CD14-positive monocyte (primary cell): ENCODE data around the gene AP5B1. TPM values are rescaled to one million over a fixed set of nuclear protein-coding genes. Genes with fewer than 3 reads are reported as not detected.

ENCODE experiments used
- DNase-seq, 3 donors: peaks; one replicate each; pipeline ENCODE4 v3.0.0-alpha.2; 2011 to 2022
- H2AFZ ChIP-seq: 2 replicates; pipeline ENCODE4 v1.6.0; 2012; ENCODE audit warnings: mild to moderate bottlenecking, low read depth, low read length, inconsistent platforms; ENCODE audit not compliant: insufficient read depth, poor library complexity, severe bottlenecking
- H3K27ac ChIP-seq, 2 donors: 1 replicate in 1 of 2; 2 replicates in 1 of 2; pipeline ENCODE4 v1.5.1; 2012 to 2013; ENCODE audit warnings: low read length in 2 of 2, control low read depth in 1 of 2, inconsistent platforms in 1 of 2, low read depth in 1 of 2, mild to moderate bottlenecking in 1 of 2
- H3K27me3 ChIP-seq, 2 donors: one replicate each; pipeline versions ENCODE4 v1.6.0 to v1.6.1; 2011 to 2013; ENCODE audit warnings: low read length in 2 of 2; ENCODE audit not compliant: control insufficient read depth in 2 of 2, insufficient read depth in 2 of 2
- H3K36me3 ChIP-seq, 2 donors: replicated peaks in 1 of 2; 1 replicate in 1 of 2; 2 replicates in 1 of 2; pipeline versions ENCODE4 v1.5.1 to v1.6.1; 2012 to 2013; ENCODE audit warnings: low read length in 2 of 2, control low read depth in 1 of 2, inconsistent platforms in 1 of 2, mild to moderate bottlenecking in 1 of 2; ENCODE audit not compliant: insufficient read depth in 2 of 2, control insufficient read depth in 1 of 2
- H3K4me1 ChIP-seq, 2 donors: 1 replicate in 1 of 2; 2 replicates in 1 of 2; pipeline versions ENCODE4 v1.5.1 to v1.6.1; 2012 to 2013; ENCODE audit warnings: low read length in 2 of 2, control low read depth in 1 of 2, inconsistent platforms in 1 of 2, mild to moderate bottlenecking in 1 of 2, moderate library complexity in 1 of 2; ENCODE audit not compliant: insufficient read depth in 2 of 2, control insufficient read depth in 1 of 2
- H3K4me2 ChIP-seq: replicated peaks from 2 replicates; pipeline ENCODE3; 2012; ENCODE audit warnings: low read length, moderate library complexity, mild to moderate bottlenecking; ENCODE audit not compliant: poor library complexity, severe bottlenecking; ENCODE audit errors: extremely low read depth
- H3K4me3 ChIP-seq, 3 experiments: fragments of 200-600 bp in 1 of 3; sonication (generic) in 1 of 3; replicated peaks in 1 of 3; 1 replicate in 2 of 3; 2 replicates in 1 of 3; pipeline ENCODE4 v1.5.1; 2011 to 2013; ENCODE audit warnings: low read length in 3 of 3, mild to moderate bottlenecking in 3 of 3, control low read depth in 2 of 3, low read depth in 2 of 3, inconsistent platforms in 1 of 3, moderate library complexity in 1 of 3
- H3K79me2 ChIP-seq: 2 replicates; pipeline ENCODE4 v1.6.0; 2012; ENCODE audit warnings: mild to moderate bottlenecking, control low read depth, inconsistent platforms, low read length, moderate library complexity; ENCODE audit not compliant: insufficient read depth
- H3K9ac ChIP-seq: 2 replicates; pipeline ENCODE4 v1.6.0; 2017; ENCODE audit warnings: low read length, mild to moderate bottlenecking; ENCODE audit not compliant: insufficient read depth, poor library complexity, severe bottlenecking
- H3K9me3 ChIP-seq, 2 donors: replicated peaks in 1 of 2; 1 replicate in 1 of 2; 2 replicates in 1 of 2; pipeline versions ENCODE4 v1.5.1 to v1.6.1; 2012 to 2013; ENCODE audit warnings: low read length in 2 of 2, control low read depth in 1 of 2; ENCODE audit not compliant: control insufficient read depth in 1 of 2, insufficient read depth in 1 of 2
- H4K20me1 ChIP-seq: 2 replicates; pipeline ENCODE4 v1.6.0; 2012; ENCODE audit warnings: mild to moderate bottlenecking, low read length, control low read depth, moderate library complexity; ENCODE audit not compliant: insufficient read depth
- H3K27ac Mint-ChIP-seq, 7 donors: one replicate each; pipeline ENCODE4 v1.8.0; 2020; ENCODE audit warnings: mild to moderate bottlenecking in 7 of 7, mixed read lengths in 7 of 7, moderate library complexity in 6 of 7, inconsistent platforms in 2 of 7
- H3K27me3 Mint-ChIP-seq, 3 donors: one replicate each; pipeline ENCODE4 v1.8.0; 2021 to 2022; ENCODE audit warnings: low read depth in 3 of 3, mild to moderate bottlenecking in 3 of 3, mixed read lengths in 3 of 3, moderate library complexity in 3 of 3, inconsistent platforms in 1 of 3
- H3K36me3 Mint-ChIP-seq, 2 donors: one replicate each; pipeline ENCODE4 v1.8.0; 2020; ENCODE audit warnings: mixed read lengths in 2 of 2, inconsistent platforms in 1 of 2, mild to moderate bottlenecking in 1 of 2
- H3K4me1 Mint-ChIP-seq: one replicate; pipeline ENCODE4 v1.8.0; 2020; ENCODE audit warnings: mild to moderate bottlenecking, mixed read lengths
- H3K4me3 Mint-ChIP-seq, 2 donors: one replicate each; pipeline ENCODE4 v1.8.0; 2020; ENCODE audit warnings: mild to moderate bottlenecking in 2 of 2, mixed read lengths in 2 of 2, moderate library complexity in 1 of 2
- H3K9me3 Mint-ChIP-seq, 7 donors: one replicate each; pipeline ENCODE4 v1.8.0; 2020 to 2022; ENCODE audit warnings: mixed read lengths in 7 of 7, mild to moderate bottlenecking in 6 of 7, moderate library complexity in 6 of 7, inconsistent platforms in 2 of 7
- WGBS: methylation state at CpG from one replicate; pipeline ENCODE4 v1.1.5; 2013; ENCODE audit warnings: missing lambda C conversion rate; ENCODE audit not compliant: insufficient coverage; 5-methylcytosine and 5-hydroxymethylcytosine counted together
- intact Hi-C, 2 donors: fragments of 100-400 bp; cut with micrococcal nuclease; formaldehyde crosslinking; loops; one replicate each; pipeline versions ENCODE4 v1.15.0 to v1.15.1; 2023
- polyA plus RNA-seq, 3 donors: library from polyadenylated mRNA; depleted of rRNA in 1 of 3; unstranded in 2 of 3; stranded (reverse) in 1 of 3; fragments of 300-500 nt in 2 of 3; fragments of >200 nt in 1 of 3; fragmentation: Illumina TruSeq in 2 of 3; gene quantifications; 1 replicate in 2 of 3; 2 replicates in 1 of 3; pipeline ENCODE4 v1.2.3, GENCODE V29; 2012 to 2021
- TF ChIP-seq, protein P1 (sequence below): fragments of 200-600 bp; IDR thresholded peaks from one replicate; pipeline ENCODE4 v1.8.0; 2022; ENCODE audit warnings: antibody characterized with exemption, mild to moderate bottlenecking

The AP5B1 gene
- polyA plus RNA-seq, 3 donors: 33.7 to 46.4 (median 35.1) TPM

DNA sequence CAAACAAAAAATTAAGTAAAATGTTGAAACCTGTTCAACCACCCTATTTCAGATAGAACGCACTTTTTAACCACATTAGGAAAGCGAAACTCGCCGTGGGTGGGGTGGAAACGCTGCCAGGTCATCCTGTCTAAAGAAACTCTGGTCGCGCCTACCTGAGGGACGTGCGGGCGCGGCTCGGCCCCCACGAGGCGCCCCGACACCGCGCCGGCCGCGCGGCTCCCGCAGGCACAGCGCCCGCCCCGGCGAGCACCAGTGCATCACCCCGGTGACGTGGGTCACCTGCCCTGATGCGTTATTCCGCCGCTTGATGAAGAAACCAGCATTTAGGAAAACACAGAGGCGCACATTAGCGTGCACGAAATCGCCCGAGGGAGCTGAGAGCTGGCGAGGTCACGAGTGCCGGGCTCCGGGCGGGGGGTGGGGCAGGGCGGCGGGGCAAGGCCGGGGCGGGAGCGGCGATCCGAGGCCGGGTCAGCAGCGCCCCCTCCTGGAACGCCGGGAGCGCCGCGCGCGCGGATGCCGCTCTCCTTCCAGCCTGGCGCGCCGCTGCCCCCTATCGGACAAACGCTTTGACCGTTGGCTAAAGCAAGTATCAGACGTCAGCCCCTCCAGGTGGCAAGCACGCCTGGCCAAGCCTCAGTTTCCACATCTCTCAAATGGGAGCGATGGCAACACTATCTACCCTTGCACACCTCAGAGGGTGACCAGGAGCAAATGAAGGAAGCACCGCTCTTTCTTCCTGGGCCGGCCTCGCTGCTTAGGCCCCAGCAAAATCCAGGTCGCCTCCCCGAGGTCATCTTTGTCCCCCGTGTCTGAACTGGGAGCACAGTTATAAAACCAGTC is 37.3 kb upstream of the AP5B1 start:
- H4K20me1 ChIP-seq: no peaks in the 10 kb centered on the region
- H3K36me3 ChIP-seq: peaks cover 0 to 5% of the 10 kb centered on the region in 2 donors
- H3K27ac Mint-ChIP-seq: peak overlapping the region; percentile 72 to 88 (median 83)
- peak overlapping the region; percentile 70 for H3K9ac ChIP-seq
- TF ChIP-seq, protein P1, sequence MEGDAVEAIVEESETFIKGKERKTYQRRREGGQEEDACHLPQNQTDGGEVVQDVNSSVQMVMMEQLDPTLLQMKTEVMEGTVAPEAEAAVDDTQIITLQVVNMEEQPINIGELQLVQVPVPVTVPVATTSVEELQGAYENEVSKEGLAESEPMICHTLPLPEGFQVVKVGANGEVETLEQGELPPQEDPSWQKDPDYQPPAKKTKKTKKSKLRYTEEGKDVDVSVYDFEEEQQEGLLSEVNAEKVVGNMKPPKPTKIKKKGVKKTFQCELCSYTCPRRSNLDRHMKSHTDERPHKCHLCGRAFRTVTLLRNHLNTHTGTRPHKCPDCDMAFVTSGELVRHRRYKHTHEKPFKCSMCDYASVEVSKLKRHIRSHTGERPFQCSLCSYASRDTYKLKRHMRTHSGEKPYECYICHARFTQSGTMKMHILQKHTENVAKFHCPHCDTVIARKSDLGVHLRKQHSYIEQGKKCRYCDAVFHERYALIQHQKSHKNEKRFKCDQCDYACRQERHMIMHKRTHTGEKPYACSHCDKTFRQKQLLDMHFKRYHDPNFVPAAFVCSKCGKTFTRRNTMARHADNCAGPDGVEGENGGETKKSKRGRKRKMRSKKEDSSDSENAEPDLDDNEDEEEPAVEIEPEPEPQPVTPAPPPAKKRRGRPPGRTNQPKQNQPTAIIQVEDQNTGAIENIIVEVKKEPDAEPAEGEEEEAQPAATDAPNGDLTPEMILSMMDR: peak; percentile 100
- no peaks in the 10 kb centered on the region for H3K9me3 ChIP-seq
- H3K4me3 ChIP-seq: peak overlapping the region; percentile 45 to 80 (median 77)
- peak overlapping the region; percentile 92 for H2AFZ ChIP-seq
- peak overlapping the region; percentile 74 to 87 for H3K4me3 Mint-ChIP-seq
- WGBS: 6% methylated on average over 72 of the region's 74 CpGs
- H3K4me1 ChIP-seq: peaks cover 32 to 39% of the 10 kb centered on the region in 2 donors
- DNase-seq: peak; percentile 87 to 94 (median 88)
- H3K27me3 ChIP-seq: no peaks in the 10 kb centered on the region
- peaks cover 12% of the 10 kb centered on the region for H3K79me2 ChIP-seq
- peaks cover 0 to 2% (median 0%) of the 10 kb centered on the region in 7 donors for H3K9me3 Mint-ChIP-seq
- peaks cover 0 to 1% (median 0%) of the 10 kb centered on the region in 3 donors for H3K27me3 Mint-ChIP-seq
- peaks cover 13 to 18% of the 10 kb centered on the region in 2 donors for H3K36me3 Mint-ChIP-seq
- peaks cover 50% of the 10 kb centered on the region for H3K4me1 Mint-ChIP-seq
- intact Hi-C loops: loop anchor here (1.0 to 10.0 kb wide), 6 partner anchors 36 to 193 kb away; partner anchors contain the start of gene AP5B1 (in 2 of the 2)
- H3K4me2 ChIP-seq: peak overlapping the region; percentile 84
- H3K27ac ChIP-seq: peak overlapping the region; percentile 65 to 84

DNA sequence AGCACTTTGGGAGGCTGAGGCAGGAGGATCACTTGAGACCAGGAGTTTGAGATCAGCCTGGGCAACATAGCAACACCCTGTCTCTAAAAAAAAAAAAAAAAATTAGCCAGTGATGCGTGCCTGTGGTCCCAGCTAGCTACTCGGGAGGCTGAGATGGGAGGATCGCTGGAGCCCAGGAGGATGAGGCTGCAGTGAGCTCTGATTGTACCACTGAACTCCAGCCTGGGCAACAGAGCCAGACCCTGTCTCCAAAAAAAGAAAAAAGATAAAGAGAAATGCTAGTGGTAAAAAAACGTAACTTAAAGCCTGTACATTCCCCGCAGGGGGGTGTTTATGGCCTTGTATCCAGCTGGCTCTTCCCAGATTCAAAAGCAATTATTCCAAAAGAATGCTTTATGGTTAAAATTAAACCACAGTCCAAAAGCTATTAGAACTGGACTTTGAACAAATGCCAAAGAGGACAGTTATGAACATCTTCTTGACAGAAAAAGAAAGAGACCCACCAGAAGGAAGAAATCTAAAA is 36.6 kb upstream of the AP5B1 start:
- 58% methylated on average over 4 of the region's 5 CpGs for WGBS
- peak overlapping the region; percentile 84 for H3K4me2 ChIP-seq
- Mint-ChIP-seq H3K36me3 (peaks cover 13 to 18% of the 10 kb centered on the region in 2 donors), H3K9me3 (peaks cover 0 to 2% (median 0%) of the 10 kb centered on the region in 7 donors), H3K27me3 (peaks cover 0 to 1% (median 0%) of the 10 kb centered on the region in 3 donors), H3K4me1 (peaks cover 50% of the 10 kb centered on the region), H3K4me3 (peak overlapping the region; percentile 74 to 87), H3K27ac (peak overlapping the region; percentile 72 to 88 (median 83))
- no peaks in the 10 kb centered on the region for H4K20me1 ChIP-seq
- no peaks in the 10 kb centered on the region for H3K27me3 ChIP-seq
- H3K4me1 ChIP-seq: peaks cover 32 to 39% of the 10 kb centered on the region in 2 donors
- H3K4me3 ChIP-seq: peak overlapping the region; percentile 45 to 80 (median 77)
- H3K9ac ChIP-seq: peak overlapping the region; percentile 70
- TF ChIP-seq, protein P1: no peak
- intact Hi-C loops: loop anchor here (1.0 to 10.0 kb wide), 4 partner anchors 35 to 193 kb away; partner anchors contain the start of gene AP5B1 (in 2 of the 2)
- peaks cover 12% of the 10 kb centered on the region for H3K79me2 ChIP-seq
- peak overlapping the region; percentile 65 to 84 for H3K27ac ChIP-seq
- H2AFZ ChIP-seq: peak overlapping the region; percentile 92
- DNase-seq: no peak
- H3K9me3 ChIP-seq: no peaks in the 10 kb centered on the region
- peaks cover 0 to 5% of the 10 kb centered on the region in 2 donors for H3K36me3 ChIP-seq
